Body of pancreas (tissue), 4 donors: ENCODE results near the gene KLHL22.

Experiments used
- CTCF ChIP-seq, 7 experiments: fragments of 450-650 bp in 4 of 7; fragments of 200-600 bp in 3 of 7; sonication (generic) in 3 of 7; IDR thresholded peaks; one replicate each; pipeline ENCODE4 v1.5.1; 2016 to 2019; ENCODE audit warnings: antibody characterized with exemption in 7 of 7
- POLR2A ChIP-seq, 3 donors: fragments of 450-650 bp; IDR thresholded peaks; one replicate each; pipeline ENCODE4 v1.6.1; 2016; ENCODE audit warnings: antibody characterized with exemption in 3 of 3, mild to moderate bottlenecking in 2 of 3

- TF ChIP-seq CTCF (IDR thresholded peaks at IDR 0.05) (no peak), POLR2A (IDR thresholded peaks at IDR 0.05) (no peak)
Measured at GRCh38 chr22:20498913-20499312, 3.3 kb upstream of the KLHL22 start.
